ENCODE data around the gene KIAA1217.

KIAA1217 gene

GRCh38 chr10:24427678-24428409, 218.9 kb downstream of the KIAA1217 start:
- H3K9me3 ChIP-seq (ENCODE audit: insufficient read depth, low read depth, low read length), result no peaks in the 10 kb centered on the region
- no peaks in the 10 kb centered on the region for H4K20me1 ChIP-seq (ENCODE audit: insufficient read depth, low read length, poor library complexity, severe bottlenecking)
- no peaks in the 10 kb centered on the region for H3K79me2 ChIP-seq (ENCODE audit: insufficient read depth, low read length)
- no peak overlapping the region for H3K4me3 ChIP-seq (ENCODE audit: low read length, poor library complexity, severe bottlenecking)
- H2AFZ ChIP-seq (ENCODE audit: low read length), result no peak overlapping the region
- TF ChIP-seq EZH2phosphoT487 (IDR thresholded peaks at IDR 0.05; ENCODE audit: borderline replicate concordance) (no peak), CTCF (conservative IDR thresholded peaks at IDR 0.05; ENCODE audit: low read length) (no peak)
- H3K9me2 ChIP-seq (replicated peaks; ENCODE audit: low read depth, low read length), result no peaks in the 10 kb centered on the region
- no peaks in the 10 kb centered on the region for H3K27me3 ChIP-seq (ENCODE audit: insufficient read depth, low read length, poor library complexity, severe bottlenecking)
- no peaks in the 10 kb centered on the region for H3F3A ChIP-seq (ENCODE audit: low read depth)
- H3K4me1 ChIP-seq (ENCODE audit: insufficient read depth, low read length, poor library complexity, severe bottlenecking), result no peaks in the 10 kb centered on the region
- H3K36me3 ChIP-seq (ENCODE audit: insufficient read depth, low read length), result no peaks in the 10 kb centered on the region
- no peak overlapping the region for H3K4me2 ChIP-seq (ENCODE audit: low read depth, low read length, poor library complexity, severe bottlenecking)
- H3K9ac ChIP-seq (ENCODE audit: low read depth, low read length, poor library complexity, severe bottlenecking), result no peak overlapping the region

- Histone ChIP-seq H3K4me2 (ENCODE audit: low read depth, low read length, poor library complexity, severe bottlenecking) (no peak overlapping the region), H3K9me2 (replicated peaks; ENCODE audit: low read depth, low read length) (no peaks in the 10 kb centered on the region), H3K9me3 (ENCODE audit: insufficient read depth, low read depth, low read length) (no peaks in the 10 kb centered on the region), H3F3A (ENCODE audit: low read depth) (no peaks in the 10 kb centered on the region), H3K79me2 (ENCODE audit: insufficient read depth, low read length) (no peaks in the 10 kb centered on the region), H3K9ac (ENCODE audit: low read depth, low read length, poor library complexity, severe bottlenecking) (no peak overlapping the region), H3K4me1 (ENCODE audit: insufficient read depth, low read length, poor library complexity, severe bottlenecking) (no peaks in the 10 kb centered on the region), H2AFZ (ENCODE audit: low read length) (no peak overlapping the region), H3K27me3 (ENCODE audit: insufficient read depth, low read length, poor library complexity, severe bottlenecking) (no peaks in the 10 kb centered on the region), H3K4me3 (ENCODE audit: low read length, poor library complexity, severe bottlenecking) (no peak overlapping the region), H4K20me1 (ENCODE audit: insufficient read depth, low read length, poor library complexity, severe bottlenecking) (no peaks in the 10 kb centered on the region), H3K36me3 (ENCODE audit: insufficient read depth, low read length) (no peaks in the 10 kb centered on the region)
- TF ChIP-seq EZH2phosphoT487 (IDR thresholded peaks at IDR 0.05; ENCODE audit: borderline replicate concordance) (no peak), CTCF (conservative IDR thresholded peaks at IDR 0.05; ENCODE audit: low read length) (no peak)
Observed at GRCh38 chr10:24428410-24428782, 219.5 kb downstream of the KIAA1217 start.

- H3K4me3 ChIP-seq (ENCODE audit: low read length, poor library complexity, severe bottlenecking), result no peak overlapping the region
- no peak overlapping the region for H2AFZ ChIP-seq (ENCODE audit: low read length)
- no peaks in the 10 kb centered on the region for H3K4me1 ChIP-seq (ENCODE audit: insufficient read depth, low read length, poor library complexity, severe bottlenecking)
- H3K9ac ChIP-seq (ENCODE audit: low read depth, low read length, poor library complexity, severe bottlenecking), result no peak overlapping the region
- no peaks in the 10 kb centered on the region for H3K9me3 ChIP-seq (ENCODE audit: insufficient read depth, low read depth, low read length)
- no peaks in the 10 kb centered on the region for H3K36me3 ChIP-seq (ENCODE audit: insufficient read depth, low read length)
- H4K20me1 ChIP-seq (ENCODE audit: insufficient read depth, low read length, poor library complexity, severe bottlenecking), result no peaks in the 10 kb centered on the region
- no peaks in the 10 kb centered on the region for H3K79me2 ChIP-seq (ENCODE audit: insufficient read depth, low read length)
- H3K4me2 ChIP-seq (ENCODE audit: low read depth, low read length, poor library complexity, severe bottlenecking), result no peak overlapping the region
- no peaks in the 10 kb centered on the region for H3K27me3 ChIP-seq (ENCODE audit: insufficient read depth, low read length, poor library complexity, severe bottlenecking)
- no peaks in the 10 kb centered on the region for H3F3A ChIP-seq (ENCODE audit: low read depth)
- TF ChIP-seq EZH2phosphoT487 (IDR thresholded peaks at IDR 0.05; ENCODE audit: borderline replicate concordance) (no peak), CTCF (conservative IDR thresholded peaks at IDR 0.05; ENCODE audit: low read length) (no peak)
- no peaks in the 10 kb centered on the region for H3K9me2 ChIP-seq (replicated peaks; ENCODE audit: low read depth, low read length)
Observed at GRCh38 chr10:24430591-24430990, 221.7 kb downstream of the KIAA1217 start.
